H1 (cell line): Measurements from ENCODE around the gene DRP2. TPM values are rescaled to one million over a fixed set of nuclear protein-coding genes. Genes with fewer than 3 reads are reported as not detected.
A peak's percentile ranks its signal among the peaks of the same experiment; 100 is the strongest.

ENCODE experiments used
- CTCF ChIA-PET: fragments of 300-600 bp; sonication (Branson Sonifier 250); formaldehyde crosslinking; loops from one replicate; lab custom pipeline; 2021; ENCODE audit not compliant: partially characterized antibody; lab: Charles Lee
- POLR2A ChIA-PET: fragments of 300-600 bp; sonication (Branson Sonifier 250); formaldehyde crosslinking; loops from one replicate; lab custom pipeline; 2021; ENCODE audit warnings: inconsistent platforms; ENCODE audit not compliant: partially characterized antibody; lab: Charles Lee
- DNase-seq, 2 experiments: peaks; one replicate each; pipeline versions ENCODE4 v3.0.0 to v3.0.0-alpha.2; 2010 to 2022; ENCODE audit warnings: low spot score in 2 of 2, low read depth in 1 of 2, mixed read lengths in 1 of 2
- FAIRE-seq: peaks from 2 replicates; lab custom pipeline; 2011; peaks lifted over from hg19 to GRCh38; lab: Jason Lieb, UNC
- H2AFZ ChIP-seq: 2 replicates; pipeline ENCODE4 v1.8.1; 2012; ENCODE audit warnings: low read length, inconsistent platforms
- H2AK5ac ChIP-seq: 2 replicates; pipeline ENCODE4 v1.6.1; 2013; ENCODE audit warnings: low read depth, low read length
- H2BK120ac ChIP-seq: replicated peaks from 2 replicates; pipeline ENCODE3; 2013; ENCODE audit warnings: low read depth, low read length, inconsistent platforms
- H2BK12ac ChIP-seq: 2 replicates; pipeline ENCODE4 v1.6.1; 2013; ENCODE audit warnings: low read depth, low read length
- H2BK15ac ChIP-seq: 2 replicates; pipeline ENCODE4 v1.6.1; 2013; ENCODE audit warnings: low read length
- H2BK20ac ChIP-seq: 2 replicates; pipeline ENCODE4 v1.6.1; 2013; ENCODE audit warnings: low read length
- H2BK5ac ChIP-seq: 2 replicates; pipeline ENCODE4 v1.6.1; 2013; ENCODE audit warnings: low read depth, low read length
- H3K14ac ChIP-seq: 2 replicates; pipeline ENCODE4 v1.6.1; 2013; ENCODE audit warnings: inconsistent platforms; ENCODE audit not compliant: insufficient read length
- H3K18ac ChIP-seq: 2 replicates; pipeline ENCODE4 v1.6.1; 2013; ENCODE audit warnings: low read length; ENCODE audit errors: extremely low read depth
- H3K23ac ChIP-seq: 2 replicates; pipeline ENCODE4 v1.6.1; 2013; ENCODE audit warnings: inconsistent platforms; ENCODE audit not compliant: insufficient read length
- H3K23me2 ChIP-seq: 2 replicates; pipeline ENCODE4 v1.6.1; 2013; ENCODE audit warnings: low read depth, low read length
- H3K27ac ChIP-seq: 2 replicates; pipeline ENCODE4 v1.6.1; 2011; ENCODE audit warnings: low read depth, low read length, inconsistent platforms
- H3K27me3 ChIP-seq, 4 experiments: replicated peaks in 1 of 4; 1 replicate in 1 of 4; 2 replicates in 3 of 4; pipeline versions ENCODE4 v1.6.1 to v1.8.1; 2011 to 2013; ENCODE audit warnings: low read length in 3 of 4, mild to moderate bottlenecking in 3 of 4, inconsistent platforms in 2 of 4, mixed read lengths in 2 of 4, moderate library complexity in 1 of 4; ENCODE audit not compliant: control insufficient read depth in 3 of 4, insufficient read depth in 3 of 4; ENCODE audit errors: extremely low read depth in 1 of 4
- H3K36me3 ChIP-seq, 4 experiments: 2 replicates each; pipeline versions ENCODE4 v1.6.1 to v1.8.1; 2011 to 2013; ENCODE audit warnings: mild to moderate bottlenecking in 4 of 4, low read length in 3 of 4, moderate library complexity in 2 of 4, control low read depth in 1 of 4, inconsistent platforms in 1 of 4; ENCODE audit not compliant: insufficient read depth in 4 of 4, control insufficient read depth in 2 of 4
- H3K4ac ChIP-seq: replicated peaks from 2 replicates; pipeline ENCODE3; 2013; ENCODE audit warnings: low read length, low read depth, mixed read lengths, inconsistent platforms; ENCODE audit not compliant: insufficient read length
- H3K4me1 ChIP-seq, 4 experiments: replicated peaks in 1 of 4; 1 replicate in 1 of 4; 2 replicates in 3 of 4; pipeline versions ENCODE4 v1.6.1 to v1.8.1; 2011 to 2013; ENCODE audit warnings: low read length in 3 of 4, inconsistent platforms in 2 of 4, mixed read lengths in 1 of 4; ENCODE audit not compliant: insufficient read depth in 4 of 4, control insufficient read depth in 3 of 4
- H3K4me2 ChIP-seq, 2 experiments: 2 replicates each; pipeline versions ENCODE4 v1.6.1 to v1.8.1; 2011 to 2013; ENCODE audit warnings: low read depth in 2 of 2, low read length in 2 of 2, control low read depth in 1 of 2, inconsistent platforms in 1 of 2, mild to moderate bottlenecking in 1 of 2; ENCODE audit not compliant: insufficient read depth in 1 of 2
- H3K4me3 ChIP-seq, 4 experiments: fragments of 200-600, 300-600 bp in 1 of 4; sonication (generic), shearing (Covaris generic), sonication (Bioruptor Twin) in 1 of 4; 2 replicates each; pipeline versions ENCODE4 v1.5.1 to v1.8.1; 2011 to 2016; ENCODE audit warnings: low read length in 4 of 4, low read depth in 3 of 4, control low read depth in 2 of 4, inconsistent platforms in 2 of 4, mild to moderate bottlenecking in 2 of 4, mixed read lengths in 1 of 4, moderate library complexity in 1 of 4; ENCODE audit not compliant: insufficient read depth in 2 of 4; ENCODE audit errors: extremely low read depth in 1 of 4
- H3K56ac ChIP-seq: replicated peaks from 2 replicates; pipeline ENCODE3; 2013; ENCODE audit warnings: low read depth, mild to moderate bottlenecking, mixed read lengths, low read length, inconsistent platforms; ENCODE audit not compliant: insufficient read length
- H3K79me1 ChIP-seq: 2 replicates; pipeline ENCODE4 v1.6.1; 2013; ENCODE audit warnings: low read depth, low read length, control low read depth
- H3K79me2 ChIP-seq, 2 experiments: 2 replicates each; pipeline versions ENCODE4 v1.6.1 to v1.8.1; 2012 to 2013; ENCODE audit warnings: low read length in 2 of 2, mild to moderate bottlenecking in 2 of 2, inconsistent platforms in 1 of 2; ENCODE audit not compliant: insufficient read depth in 2 of 2, control insufficient read depth in 1 of 2
- H3K9ac ChIP-seq, 4 experiments: replicated peaks in 1 of 4; 1 replicate in 1 of 4; 2 replicates in 3 of 4; pipeline versions ENCODE4 v1.6.1 to v1.8.1; 2011 to 2013; ENCODE audit warnings: low read depth in 3 of 4, low read length in 3 of 4, control low read depth in 2 of 4, mild to moderate bottlenecking in 2 of 4, moderate library complexity in 2 of 4, inconsistent platforms in 1 of 4; ENCODE audit errors: extremely low read depth in 1 of 4
- H3K9me3 ChIP-seq, 2 experiments: 2 replicates each; pipeline versions ENCODE4 v1.6.1 to v1.8.1; 2012 to 2013; ENCODE audit warnings: mild to moderate bottlenecking in 2 of 2, moderate library complexity in 2 of 2, control low read depth in 1 of 2, inconsistent platforms in 1 of 2, low read depth in 1 of 2, low read length in 1 of 2, mixed read lengths in 1 of 2; ENCODE audit not compliant: insufficient read depth in 2 of 2
- H4K20me1 ChIP-seq, 2 experiments: replicated peaks in 1 of 2; 2 replicates each; pipeline versions ENCODE3 to v1.8.1; 2011 to 2013; ENCODE audit warnings: inconsistent platforms in 2 of 2, low read length in 2 of 2, mild to moderate bottlenecking in 1 of 2; ENCODE audit not compliant: insufficient read depth in 2 of 2, control insufficient read depth in 1 of 2
- H4K5ac ChIP-seq: 2 replicates; pipeline ENCODE4 v1.6.1; 2013; ENCODE audit warnings: low read length, low read depth, mixed read lengths, inconsistent platforms; ENCODE audit not compliant: insufficient read length
- H4K8ac ChIP-seq: 2 replicates; pipeline ENCODE4 v1.8.0; 2013; ENCODE audit warnings: mild to moderate bottlenecking, moderate library complexity, low read length, inconsistent platforms; ENCODE audit not compliant: insufficient read depth; ENCODE audit errors: extremely low read depth
- H4K91ac ChIP-seq: replicated peaks from 2 replicates; pipeline ENCODE3; 2013; ENCODE audit warnings: low read length, mixed read lengths, inconsistent platforms; ENCODE audit not compliant: insufficient read length
- BCL11A ChIP-seq, 2 experiments: IDR thresholded peaks; one replicate each; pipeline ENCODE4 v1.6.1; 2011; ENCODE audit warnings: low read depth in 2 of 2, low read length in 2 of 2, mild to moderate bottlenecking in 2 of 2
- CEBPB ChIP-seq: IDR thresholded peaks from 2 replicates; pipeline ENCODE4 v1.6.1; 2012; ENCODE audit warnings: low read depth, low read length
- CREB1 ChIP-seq: IDR thresholded peaks from 2 replicates; pipeline ENCODE4 v1.6.1; 2012; ENCODE audit warnings: inconsistent platforms
- GABPA ChIP-seq: IDR thresholded peaks from 2 replicates; pipeline ENCODE4 v1.6.1; 2011; ENCODE audit warnings: mild to moderate bottlenecking, low read length, moderate library complexity, borderline replicate concordance; ENCODE audit not compliant: insufficient read depth
- HDAC2 ChIP-seq, 2 experiments: fragments of 300-600 bp in 1 of 2; sonication (generic) in 1 of 2; IDR thresholded peaks; 2 replicates each; pipeline ENCODE4 v1.6.1; 2011 to 2012; ENCODE audit warnings: low read depth in 2 of 2, low read length in 2 of 2, mild to moderate bottlenecking in 2 of 2, moderate library complexity in 2 of 2, borderline replicate concordance in 1 of 2, inconsistent platforms in 1 of 2
- POLR2AphosphoS5 ChIP-seq: IDR thresholded peaks from 2 replicates; pipeline ENCODE4 v1.6.1; 2011; ENCODE audit warnings: low read depth, low read length
- RAD21 ChIP-seq, 2 experiments: IDR thresholded peaks in 1 of 2; conservative IDR thresholded peaks in 1 of 2; 2 replicates each; pipeline ENCODE4 v1.6.1; 2011; ENCODE audit warnings: low read depth in 2 of 2, low read length in 2 of 2, improper control_type of control experiment in 1 of 2, inconsistent platforms in 1 of 2, mild to moderate bottlenecking in 1 of 2, moderate library complexity in 1 of 2
- SRF ChIP-seq: IDR thresholded peaks from 2 replicates; pipeline ENCODE4 v1.6.1; 2011; ENCODE audit warnings: mild to moderate bottlenecking, low read depth, low read length, moderate library complexity
- SUZ12 ChIP-seq: fragments of 200-600 bp; sonication (generic); IDR thresholded peaks from 2 replicates; pipeline ENCODE4 v1.6.1; 2012; ENCODE audit warnings: mild to moderate bottlenecking, inconsistent platforms, low read length, moderate library complexity, mixed read lengths
- WGBS, 2 experiments: shearing (Covaris generic) in 1 of 2; methylation state at CpG; one replicate each; pipeline versions ENCODE4 v1.1.6 to v1.1.7; 2013 to 2015; ENCODE audit warnings: low lambda C conversion rate in 2 of 2, mixed read lengths in 2 of 2, inconsistent platforms in 1 of 2, low coverage in 1 of 2, missing lambda C conversion rate in 1 of 2; ENCODE audit not compliant: insufficient replicate concordance in 2 of 2, insufficient coverage in 1 of 2, insufficient read length in 1 of 2; ENCODE audit errors: extremely low coverage in 1 of 2, missing lambda C conversion rate in 1 of 2; 5-methylcytosine and 5-hydroxymethylcytosine counted together
- polyA plus RNA-seq, 7 experiments: library from polyadenylated mRNA; depleted of rRNA in 3 of 7; stranded (reverse) in 5 of 7; unstranded in 2 of 7; fragments of >200 nt in 5 of 7; fragments of 200-250 nt in 2 of 7; gene quantifications; 1 replicate in 5 of 7; 2 replicates in 1 of 7; 4 replicates in 1 of 7; pipeline versions ENCODE4 v1.2.1 to v1.2.3, GENCODE V29; 2011 to 2013; ENCODE audit warnings: missing spikeins in 2 of 7, mixed read lengths in 2 of 7
- total RNA-seq: library from RNA; stranded (reverse); fragmentation: NEBNext Ultra II Directional; extraction: Animal tissue kit (Norgen Biotek cat#: 25700); gene quantifications from 2 replicates; pipeline ENCODE4 v1.2.1, GENCODE V29; 2021
- TF ChIP-seq, protein P1 (sequence below), 3 experiments: IDR thresholded peaks; 1 replicate in 2 of 3; 2 replicates in 1 of 3; pipeline versions ENCODE4 v1.5.1 to v1.6.1; 2011; ENCODE audit warnings: low read length in 3 of 3, mild to moderate bottlenecking in 3 of 3, inconsistent platforms in 2 of 3, low read depth in 1 of 3, moderate library complexity in 1 of 3; ENCODE audit not compliant: insufficient read depth in 1 of 3; ENCODE audit errors: control extremely low read depth in 1 of 3

DRP2 gene
- total and polyA plus RNA-seq, 2 of the 8 experiments (the other 6 are each of a cell fraction or from before 2014, with no cell fraction given) = 0.18 to 0.20 TPM

DNA sequence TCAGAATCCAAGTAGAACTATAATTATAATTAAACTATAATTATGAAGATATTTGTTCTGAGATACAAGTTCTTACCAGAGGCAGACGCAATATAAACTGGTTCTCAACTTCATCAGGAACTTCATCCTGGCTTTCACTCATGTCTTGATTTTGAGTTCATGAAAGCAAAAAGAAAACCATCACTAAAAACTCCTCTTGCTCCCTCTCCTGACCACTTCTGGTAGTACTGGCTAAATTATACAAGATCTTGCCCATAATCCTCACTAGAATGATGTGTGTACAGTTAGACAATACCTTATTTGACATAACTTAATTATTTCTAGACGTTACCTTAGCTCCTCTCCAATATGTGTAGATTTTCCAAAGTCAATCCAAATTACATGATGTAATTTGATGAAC is 67.8 kb downstream of the DRP2 start:
- Histone ChIP-seq H3K14ac (no peak overlapping the region), H4K8ac (no peak overlapping the region), H2BK120ac (no peak overlapping the region), H3K79me2 (no peaks in the 10 kb centered on the region), H3K4me2 (no peak overlapping the region), H3K9ac (no peak overlapping the region), H3K79me1 (no peaks in the 10 kb centered on the region), H3K23ac (no peak overlapping the region), H4K5ac (no peak overlapping the region), H3K27ac (no peak overlapping the region), H2BK15ac (no peak overlapping the region), H3K27me3 (no peaks in the 10 kb centered on the region), H3K23me2 (no peaks in the 10 kb centered on the region), H2BK20ac (no peak overlapping the region), H2BK12ac (no peak overlapping the region), H3K4ac (no peak overlapping the region), H3K56ac (no peak overlapping the region), H3K36me3 (no peaks in the 10 kb centered on the region; a peak in 1 of 8 replicates), H3K4me1 (no peaks in the 10 kb centered on the region), H2AFZ (no peak overlapping the region), H4K20me1 (no peaks in the 10 kb centered on the region), H3K18ac (no peak overlapping the region), H2BK5ac (no peak overlapping the region), H3K4me3 (no peak overlapping the region), H4K91ac (no peak overlapping the region), H2AK5ac (no peak overlapping the region), H3K9me3 (no peaks in the 10 kb centered on the region; a peak in 1 of 4 replicates)
- ChIA-PET POLR2A (interaction anchor here (1.2 kb wide), 1 partner anchor 103 kb away, joined by 3 read pairs; the partner anchor contains the start of gene RPL36A), CTCF (interaction anchor here (0.8 to 2.2 kb wide), 8 partner anchors 9 to 112 kb away, joined by 3 to 10 read pairs (median 4); no protein-coding TSS in a partner anchor)
- WGBS, 2 experiments = 28% methylated on average over 2 of the region's 2 CpGs; no CpG with 5 or more reads in 1 of the 2 experiments
- no peak for FAIRE-seq
- no peak for TF ChIP-seq SRF
- TF ChIP-seq, protein P1, sequence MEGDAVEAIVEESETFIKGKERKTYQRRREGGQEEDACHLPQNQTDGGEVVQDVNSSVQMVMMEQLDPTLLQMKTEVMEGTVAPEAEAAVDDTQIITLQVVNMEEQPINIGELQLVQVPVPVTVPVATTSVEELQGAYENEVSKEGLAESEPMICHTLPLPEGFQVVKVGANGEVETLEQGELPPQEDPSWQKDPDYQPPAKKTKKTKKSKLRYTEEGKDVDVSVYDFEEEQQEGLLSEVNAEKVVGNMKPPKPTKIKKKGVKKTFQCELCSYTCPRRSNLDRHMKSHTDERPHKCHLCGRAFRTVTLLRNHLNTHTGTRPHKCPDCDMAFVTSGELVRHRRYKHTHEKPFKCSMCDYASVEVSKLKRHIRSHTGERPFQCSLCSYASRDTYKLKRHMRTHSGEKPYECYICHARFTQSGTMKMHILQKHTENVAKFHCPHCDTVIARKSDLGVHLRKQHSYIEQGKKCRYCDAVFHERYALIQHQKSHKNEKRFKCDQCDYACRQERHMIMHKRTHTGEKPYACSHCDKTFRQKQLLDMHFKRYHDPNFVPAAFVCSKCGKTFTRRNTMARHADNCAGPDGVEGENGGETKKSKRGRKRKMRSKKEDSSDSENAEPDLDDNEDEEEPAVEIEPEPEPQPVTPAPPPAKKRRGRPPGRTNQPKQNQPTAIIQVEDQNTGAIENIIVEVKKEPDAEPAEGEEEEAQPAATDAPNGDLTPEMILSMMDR (IDR thresholded peaks at IDR 0.05; ENCODE audit: control extremely low read depth in 1 of 3, insufficient read depth in 1 of 3, low read depth in 1 of 3, low read length in 3 of 3) = peak in 2 of 3 experiments; percentile 23 to 44; a peak in 2 of 4 replicates
- no peak for TF ChIP-seq CREB1
- TF ChIP-seq BCL11A (IDR thresholded peaks at IDR 0.05; ENCODE audit: low read depth in 2 of 2, low read length in 2 of 2) = no peak
- no peak for TF ChIP-seq POLR2AphosphoS5
- TF ChIP-seq CEBPB = no peak
- TF ChIP-seq RAD21 (IDR thresholded peaks at IDR 0.05 in 1 of 2, conservative IDR thresholded peaks at IDR 0.05 in 1 of 2; ENCODE audit: low read depth in 2 of 2, low read length in 2 of 2) = peak; percentile 46 to 58
- no peak for TF ChIP-seq HDAC2 (IDR thresholded peaks at IDR 0.05; ENCODE audit: borderline replicate concordance in 1 of 2, low read depth in 2 of 2, low read length in 2 of 2)
- no peak for TF ChIP-seq SUZ12
- no peak for TF ChIP-seq GABPA
- DNase-seq = no peak
